MM.1S (cell line): Measurements from ENCODE around the gene LRRC10.

ENCODE experiments used
- DNase-seq: peaks from one replicate; pipeline ENCODE4 v3.0.0-alpha.2; 2015
- H2AFZ ChIP-seq: fragments of 300-600 bp; sonication (generic); 2 replicates; pipeline ENCODE4 v1.6.0; 2016; ENCODE audit warnings: antibody characterized with exemption, low read length
- H3F3A ChIP-seq: fragments of 300-600 bp; sonication (generic); 2 replicates; pipeline ENCODE4 v1.6.1; 2016; ENCODE audit warnings: mild to moderate bottlenecking, antibody characterized with exemption, low read length, moderate library complexity, mixed read lengths; ENCODE audit not compliant: insufficient read depth
- H3K27ac ChIP-seq: fragments of 300-600 bp; sonication (generic); 2 replicates; pipeline ENCODE4 v1.5.1; 2016; ENCODE audit warnings: mild to moderate bottlenecking, low read length
- H3K27me3 ChIP-seq: fragments of 300-600 bp; sonication (generic); replicated peaks from 2 replicates; pipeline ENCODE4 v1.6.0; 2016; ENCODE audit warnings: low read length; ENCODE audit not compliant: insufficient read depth
- H3K36me3 ChIP-seq: fragments of 300-600 bp; sonication (generic); replicated peaks from 2 replicates; pipeline ENCODE4 v1.6.1; 2016; ENCODE audit warnings: mild to moderate bottlenecking, low read length, mixed read lengths; ENCODE audit not compliant: insufficient read depth
- H3K4me1 ChIP-seq: fragments of 300-600 bp; sonication (generic); 2 replicates; pipeline ENCODE4 v1.6.1; 2016; ENCODE audit warnings: low read length, mixed read lengths
- H3K4me2 ChIP-seq: fragments of 300-600 bp; sonication (generic); 2 replicates; pipeline ENCODE4 v1.6.0; 2016; ENCODE audit warnings: low read depth, low read length
- H3K4me3 ChIP-seq: fragments of 300-600 bp; sonication (generic); 2 replicates; pipeline ENCODE4 v1.5.1; 2016; ENCODE audit warnings: low read length, mixed read lengths
- H3K79me2 ChIP-seq: fragments of 300-600 bp; sonication (generic); 2 replicates; pipeline ENCODE4 v1.6.1; 2016; ENCODE audit warnings: mixed run types, low read length, mixed read lengths
- H3K9ac ChIP-seq: fragments of 300-600 bp; sonication (generic); 2 replicates; pipeline ENCODE4 v1.6.1; 2016; ENCODE audit warnings: low read length, mixed read lengths
- H3K9me2 ChIP-seq: fragments of 300-600 bp; sonication (generic); replicated peaks from 2 replicates; pipeline ENCODE4 v1.6.1; 2016; ENCODE audit warnings: mild to moderate bottlenecking, low read length, mixed read lengths; ENCODE audit not compliant: insufficient read depth
- H3K9me3 ChIP-seq: fragments of 300-600 bp; sonication (generic); replicated peaks from 2 replicates; pipeline ENCODE4 v1.6.1; 2016; ENCODE audit warnings: mild to moderate bottlenecking, low read length, mixed read lengths; ENCODE audit not compliant: insufficient read depth
- H4K20me1 ChIP-seq: fragments of 300-600 bp; sonication (generic); 2 replicates; pipeline ENCODE4 v1.6.1; 2016; ENCODE audit warnings: mild to moderate bottlenecking, low read length, moderate library complexity, mixed read lengths; ENCODE audit not compliant: insufficient read depth
- CTCF ChIP-seq: fragments of 300-600 bp; sonication (generic); IDR thresholded peaks from 2 replicates; pipeline ENCODE4 v1.5.1; 2016; ENCODE audit warnings: antibody characterized with exemption, low read length, mixed read lengths
- EZH2 ChIP-seq: fragments of 300-600 bp; sonication (generic); optimal IDR thresholded peaks from 2 replicates; pipeline ENCODE3; 2017; ENCODE audit warnings: low read depth, mild to moderate bottlenecking, antibody characterized with exemption, low read length, mixed read lengths
- EZH2phosphoT487 ChIP-seq: fragments of 300-600 bp; sonication (generic); IDR thresholded peaks from 2 replicates; pipeline ENCODE4 v1.6.1; 2018; ENCODE audit warnings: antibody characterized with exemption, low read length

Gene LRRC10

DNA sequence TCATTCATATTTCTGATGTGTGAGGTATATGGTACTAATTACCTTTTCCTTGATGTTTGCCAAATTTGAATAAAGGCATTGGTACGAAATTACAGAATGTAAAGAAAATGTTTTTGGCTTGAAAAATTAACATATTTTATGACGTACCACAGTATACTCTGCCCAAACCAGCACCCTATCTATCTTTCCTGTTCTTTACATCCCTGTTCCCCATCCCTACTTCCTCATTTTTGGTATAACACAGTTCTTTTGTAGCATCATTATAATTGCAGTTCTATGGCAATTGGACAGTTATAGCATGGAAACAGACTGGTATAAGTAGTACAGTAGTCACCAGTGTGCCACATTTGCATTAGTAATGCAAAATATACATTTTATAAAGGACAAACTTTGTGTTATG is 32.4 kb downstream of the LRRC10 start:
- H3K9me2 ChIP-seq: no peaks in the 10 kb centered on the region
- H3F3A ChIP-seq: no peaks in the 10 kb centered on the region; the same call in 1 of the 2 replicates
- TF ChIP-seq EZH2phosphoT487 (no peak), EZH2 (no peak), CTCF (no peak)
- H4K20me1 ChIP-seq: no peaks in the 10 kb centered on the region
- no peak overlapping the region for H3K27ac ChIP-seq
- H3K4me2 ChIP-seq: no peak overlapping the region
- no peaks in the 10 kb centered on the region for H3K79me2 ChIP-seq
- no peak for DNase-seq
- no peaks in the 10 kb centered on the region for H3K4me1 ChIP-seq
- no peaks in the 10 kb centered on the region for H3K36me3 ChIP-seq
- no peak overlapping the region for H2AFZ ChIP-seq
- no peak overlapping the region for H3K4me3 ChIP-seq
- no peaks in the 10 kb centered on the region for H3K9me3 ChIP-seq
- H3K9ac ChIP-seq: no peak overlapping the region
- no peaks in the 10 kb centered on the region for H3K27me3 ChIP-seq

- H3F3A ChIP-seq: no peaks in the 10 kb centered on the region
- H3K4me2 ChIP-seq: no peak overlapping the region
- peaks cover 6% of the 10 kb centered on the region; the same call in 1 of the 2 replicates for H3K36me3 ChIP-seq
- DNase-seq: no peak
- H3K27me3 ChIP-seq: no peaks in the 10 kb centered on the region
- H2AFZ ChIP-seq: no peak overlapping the region
- no peaks in the 10 kb centered on the region for H3K9me3 ChIP-seq
- no peaks in the 10 kb centered on the region for H3K4me1 ChIP-seq
- no peaks in the 10 kb centered on the region for H4K20me1 ChIP-seq
- no peak for TF ChIP-seq CTCF
- no peak for TF ChIP-seq EZH2
- no peak for TF ChIP-seq EZH2phosphoT487
- H3K9ac ChIP-seq: no peak overlapping the region
- H3K9me2 ChIP-seq: no peaks in the 10 kb centered on the region
- no peaks in the 10 kb centered on the region for H3K79me2 ChIP-seq
- no peak overlapping the region for H3K4me3 ChIP-seq
- H3K27ac ChIP-seq: no peak overlapping the region
Observed at GRCh38 chr12:69575346-69575745, 35.4 kb downstream of the LRRC10 start.

DNA sequence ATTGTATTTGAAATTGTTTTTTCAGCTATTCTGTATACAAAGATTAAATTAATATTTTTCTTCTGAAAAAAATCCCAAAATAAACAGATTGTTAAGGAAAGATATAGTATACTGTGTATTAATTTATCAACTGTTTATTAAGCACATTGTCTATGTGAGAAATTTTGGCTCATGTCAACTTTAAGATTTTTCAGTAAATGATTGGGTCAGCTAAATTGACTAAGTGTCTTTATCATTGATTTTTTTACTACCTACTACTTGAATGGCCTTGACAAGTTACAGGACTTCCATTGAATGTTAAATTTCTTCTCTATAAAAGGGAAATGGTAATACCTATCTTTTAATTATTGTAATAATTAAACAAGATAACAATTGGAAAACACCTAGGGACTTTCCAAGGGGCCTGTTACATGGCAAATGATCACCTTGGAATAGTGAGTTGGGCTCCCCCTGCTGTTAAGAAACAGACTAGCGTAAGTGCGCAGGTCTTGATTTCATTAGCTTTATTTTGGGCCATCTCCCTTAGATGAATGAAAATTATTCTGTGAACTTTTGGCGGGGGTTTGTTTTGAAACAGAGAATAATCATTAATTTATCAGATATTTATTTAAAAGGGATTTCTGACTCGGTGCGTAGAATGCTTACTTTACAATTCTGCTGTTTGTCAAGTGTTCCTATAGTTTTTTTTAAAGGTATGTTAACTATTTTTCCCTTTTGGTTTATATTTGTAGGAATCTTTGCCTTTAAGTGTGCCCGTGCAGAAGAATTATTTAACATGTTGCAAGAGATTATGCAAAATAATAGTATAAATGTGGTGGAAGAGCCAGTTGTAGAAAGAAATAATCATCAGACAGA is 39.9 kb downstream of the LRRC10 start:
- TF ChIP-seq EZH2phosphoT487 (no peak), CTCF (peak; percentile 79), EZH2 (no peak)
- no peaks in the 10 kb centered on the region for H4K20me1 ChIP-seq
- peak; percentile 72 for DNase-seq
- no peak overlapping the region for H3K9ac ChIP-seq
- H3K4me2 ChIP-seq: no peak overlapping the region
- H3F3A ChIP-seq: no peaks in the 10 kb centered on the region
- H3K4me1 ChIP-seq: no peaks in the 10 kb centered on the region
- H3K4me3 ChIP-seq: no peak overlapping the region
- H3K36me3 ChIP-seq: peaks cover 6% of the 10 kb centered on the region; the same call in 1 of the 2 replicates
- no peaks in the 10 kb centered on the region for H3K79me2 ChIP-seq
- H3K27me3 ChIP-seq: no peaks in the 10 kb centered on the region
- H2AFZ ChIP-seq: no peak overlapping the region
- no peaks in the 10 kb centered on the region for H3K9me2 ChIP-seq
- no peak overlapping the region for H3K27ac ChIP-seq
- H3K9me3 ChIP-seq: no peaks in the 10 kb centered on the region
